HepG2 (cell line): ENCODE data around the gene LRRN4CL. TPM values are rescaled to one million over a fixed set of nuclear protein-coding genes. Genes with fewer than 3 reads are reported as not detected.

ENCODE experiments used
- AHDC1 ChIP-seq: sonication (generic); formaldehyde crosslinking; IDR thresholded peaks from 2 replicates; pipeline ENCODE4 v1.5.1; 2020; ENCODE audit warnings: mild to moderate bottlenecking, missing genetic modification reagents, borderline replicate concordance
- HOXA9 ChIP-seq: sonication (generic); formaldehyde crosslinking; IDR thresholded peaks from 2 replicates; pipeline ENCODE4 v1.8.1; 2022; ENCODE audit warnings: missing genetic modification reagents, mild to moderate bottlenecking, moderate library complexity, borderline replicate concordance
- KDM2A ChIP-seq: sonication (generic); formaldehyde crosslinking; IDR thresholded peaks from 2 replicates; pipeline ENCODE4 v1.4.0; 2020; ENCODE audit warnings: low read depth, missing genetic modification reagents, borderline replicate concordance
- MAX ChIP-seq: IDR thresholded peaks from 2 replicates; pipeline ENCODE4 v1.6.1; 2012; ENCODE audit warnings: inconsistent platforms
- MEIS1 ChIP-seq: sonication (generic); formaldehyde crosslinking; IDR thresholded peaks from 2 replicates; pipeline ENCODE4 v1.9.0; 2021; ENCODE audit warnings: mild to moderate bottlenecking, missing genetic modification reagents, moderate library complexity, borderline replicate concordance
- SALL1 ChIP-seq: sonication (generic); formaldehyde crosslinking; IDR thresholded peaks from 2 replicates; pipeline ENCODE4 v1.8.0; 2022; ENCODE audit warnings: mild to moderate bottlenecking, missing genetic modification reagents
- SPEN ChIP-seq: sonication (generic); formaldehyde crosslinking; IDR thresholded peaks from 2 replicates; pipeline ENCODE4 v1.5.1; 2020; ENCODE audit warnings: low read depth, mild to moderate bottlenecking, missing genetic modification reagents
- SRSF4 ChIP-seq: fragments of 200-400 bp; formaldehyde crosslinking; IDR thresholded peaks from one replicate; pipeline ENCODE4 v1.6.1; 2018; ENCODE audit warnings: mild to moderate bottlenecking, low read depth, low read length, moderate library complexity; ENCODE audit not compliant: poor library complexity, severe bottlenecking
- ZNF142 ChIP-seq: sonication (generic); formaldehyde crosslinking; IDR thresholded peaks from 2 replicates; pipeline ENCODE4 v1.4.0; 2020; ENCODE audit warnings: missing genetic modification reagents
- ZNF3 ChIP-seq: IDR thresholded peaks from 2 replicates; pipeline ENCODE4 v1.7.0; 2017; ENCODE audit warnings: inconsistent platforms
- ZNF501 ChIP-seq: sonication (generic); formaldehyde crosslinking; IDR thresholded peaks from 2 replicates; pipeline ENCODE4 v1.5.1; 2020; ENCODE audit warnings: mild to moderate bottlenecking, moderate library complexity, missing genetic modification reagents
- ZNF770 ChIP-seq: sonication (generic); formaldehyde crosslinking; IDR thresholded peaks from 2 replicates; pipeline ENCODE4 v1.5.0; 2020; ENCODE audit warnings: mild to moderate bottlenecking, missing genetic modification reagents
- ZNF772 ChIP-seq: sonication (generic); formaldehyde crosslinking; IDR thresholded peaks from 2 replicates; pipeline ENCODE4 v1.5.0; 2020; ENCODE audit warnings: mild to moderate bottlenecking, missing genetic modification reagents
- polyA plus RNA-seq, 8 experiments: library from polyadenylated mRNA; depleted of rRNA in 3 of 8; stranded (reverse) in 7 of 8; unstranded in 1 of 8; fragments of >200 nt; fragmentation: Illumina TruSeq in 4 of 8; extraction: Trizol in 4 of 8; gene quantifications; 2 replicates each; pipeline versions ENCODE4 v1.2.1 to v1.2.3, GENCODE V29; 2011 to 2016; ENCODE audit warnings: low read depth in 4 of 8, missing spikeins in 1 of 8, mixed read lengths in 1 of 8; ENCODE audit not compliant: insufficient read depth in 1 of 8
- total RNA-seq, 5 experiments: library from RNA; depleted of rRNA; stranded (reverse); fragments of >200 nt; fragmentation: Illumina TruSeq; extraction: Trizol; gene quantifications; 2 replicates each; pipeline ENCODE4 v1.2.3, GENCODE V29; 2016; ENCODE audit warnings: low read depth in 1 of 5

LRRN4CL gene
- total and polyA plus RNA-seq, 2 of the 13 experiments (the other 11 are each of a cell fraction or from before 2014, with no cell fraction given) = 0.11 TPM; not detected in 1

DNA sequence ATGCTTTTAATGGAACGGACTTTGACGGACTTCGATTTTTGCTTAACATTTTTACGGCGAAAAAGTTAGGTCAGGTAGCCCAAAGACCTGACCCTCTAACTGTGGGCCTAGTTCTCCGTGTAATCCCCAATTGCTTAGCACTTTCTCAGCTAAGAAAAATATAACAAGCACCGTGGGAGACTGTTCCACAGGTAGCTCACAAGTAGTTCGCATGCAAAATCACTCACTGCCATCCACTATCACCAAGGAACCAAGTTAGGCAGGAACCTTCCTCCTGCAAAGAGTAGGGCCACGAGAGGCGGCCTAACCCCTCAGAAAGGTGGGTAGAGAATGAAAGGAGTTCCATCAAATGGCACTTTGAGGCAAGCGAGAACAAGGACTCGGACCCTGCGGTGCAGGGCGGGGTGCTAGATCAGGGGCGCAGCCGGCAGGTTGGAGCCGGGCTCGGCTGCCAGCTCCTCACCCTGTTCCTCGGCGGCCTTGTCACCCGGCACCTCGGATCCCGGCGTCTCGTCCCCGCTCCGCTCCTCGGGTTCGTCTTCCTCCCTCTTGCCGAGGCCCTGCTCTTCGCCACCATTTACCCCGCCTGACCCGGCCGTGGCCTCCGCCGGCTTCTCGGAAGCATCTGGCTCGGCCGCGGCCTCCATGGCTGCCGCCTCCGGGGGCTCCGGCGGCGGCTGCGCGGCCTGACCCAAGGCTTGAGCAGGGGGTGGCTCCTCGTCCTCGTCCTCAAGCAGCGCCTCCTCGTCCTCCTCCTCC is 37.0 kb upstream of the LRRN4CL start (continued):
- no peak for TF ChIP-seq ZNF142 (CRISPR knock-in tag)
- TF ChIP-seq ZNF772 (CRISPR knock-in tag) = no peak
- TF ChIP-seq ZNF770 (CRISPR knock-in tag) = 0 out of 2 replicates have a peak, but pooled peaks have one; percentile 1
- no peak for TF ChIP-seq HOXA9 (CRISPR knock-in tag)
- TF ChIP-seq SALL1 (CRISPR knock-in tag) = no peak; the same call in 1 of the 2 replicates
- TF ChIP-seq AHDC1 = no peak
- TF ChIP-seq MAX = no peak
- no peak for TF ChIP-seq MEIS1
- 0 out of 2 replicates have a peak, but pooled peaks have one; percentile 32 for TF ChIP-seq ZNF501 (CRISPR knock-in tag)
- TF ChIP-seq ZNF3 (CRISPR knock-in tag) = no peak
- no peak for TF ChIP-seq SPEN (CRISPR knock-in tag)
- TF ChIP-seq KDM2A (CRISPR knock-in tag) = peak; percentile 49; the same call in 1 of the 2 replicates
- no peak for TF ChIP-seq SRSF4
